HepG2 (cell line): ENCODE measurements around the gene ANAPC16. TPM values are rescaled to one million over a fixed set of nuclear protein-coding genes. Genes with fewer than 3 reads are reported as not detected.

ENCODE experiments used
- ELF3 ChIP-seq: IDR thresholded peaks from 2 replicates; pipeline ENCODE4 v1.6.1; 2016; ENCODE audit warnings: missing genetic modification reagents, missing compliant biosample characterization
- HOXA3 ChIP-seq: sonication (generic); formaldehyde crosslinking; IDR thresholded peaks from 2 replicates; pipeline ENCODE4 v1.5.0; 2020; ENCODE audit warnings: missing genetic modification reagents
- IRF2 ChIP-seq: IDR thresholded peaks from 2 replicates; pipeline ENCODE4 v1.6.1; 2018; ENCODE audit warnings: missing genetic modification reagents, missing compliant biosample characterization
- MATR3 ChIP-seq: sonication (generic); formaldehyde crosslinking; IDR thresholded peaks from 2 replicates; pipeline ENCODE4 v1.4.0; 2020; ENCODE audit warnings: missing genetic modification reagents
- MED8 ChIP-seq: sonication (generic); formaldehyde crosslinking; IDR thresholded peaks from 2 replicates; pipeline ENCODE4 v1.8.1; 2023; ENCODE audit warnings: mild to moderate bottlenecking, missing genetic modification reagents; ENCODE audit not compliant: insufficient replicate concordance
- REL ChIP-seq: sonication (generic); formaldehyde crosslinking; conservative IDR thresholded peaks from 2 replicates; pipeline ENCODE4 v1.8.0; 2022; ENCODE audit warnings: mild to moderate bottlenecking, missing genetic modification reagents, moderate library complexity
- ZNF558 ChIP-seq: sonication (generic); formaldehyde crosslinking; IDR thresholded peaks from 2 replicates; pipeline ENCODE4 v1.9.0; 2022; ENCODE audit warnings: mild to moderate bottlenecking, missing genetic modification reagents, borderline replicate concordance
- ZNF589 ChIP-seq: sonication (generic); formaldehyde crosslinking; conservative IDR thresholded peaks from 2 replicates; pipeline ENCODE4 v1.8.0; 2022; ENCODE audit warnings: mild to moderate bottlenecking, moderate library complexity, missing genetic modification reagents
- ZNF660 ChIP-seq: sonication (generic); formaldehyde crosslinking; IDR thresholded peaks from 2 replicates; pipeline ENCODE4 v1.5.1; 2020; ENCODE audit warnings: mild to moderate bottlenecking, low read depth, missing genetic modification reagents, borderline replicate concordance
- ZSCAN25 ChIP-seq: sonication (generic); formaldehyde crosslinking; IDR thresholded peaks from 2 replicates; pipeline ENCODE4 v1.8.0; 2022; ENCODE audit warnings: mild to moderate bottlenecking, missing genetic modification reagents
- polyA plus RNA-seq, 8 experiments: library from polyadenylated mRNA; depleted of rRNA in 3 of 8; stranded (reverse) in 7 of 8; unstranded in 1 of 8; fragments of >200 nt; fragmentation: Illumina TruSeq in 4 of 8; extraction: Trizol in 4 of 8; gene quantifications; 2 replicates each; pipeline versions ENCODE4 v1.2.1 to v1.2.3, GENCODE V29; 2011 to 2016; ENCODE audit warnings: low read depth in 4 of 8, missing spikeins in 1 of 8, mixed read lengths in 1 of 8; ENCODE audit not compliant: insufficient read depth in 1 of 8
- total RNA-seq, 5 experiments: library from RNA; depleted of rRNA; stranded (reverse); fragments of >200 nt; fragmentation: Illumina TruSeq; extraction: Trizol; gene quantifications; 2 replicates each; pipeline ENCODE4 v1.2.3, GENCODE V29; 2016; ENCODE audit warnings: low read depth in 1 of 5
- TF ChIP-seq, protein P1 (sequence below): sonication (generic); formaldehyde crosslinking; IDR thresholded peaks from 2 replicates; pipeline ENCODE4 v1.5.1; 2020; ENCODE audit warnings: missing genetic modification reagents, mild to moderate bottlenecking, borderline replicate concordance
- TF ChIP-seq, protein P2 (sequence below): sonication (generic); formaldehyde crosslinking; IDR thresholded peaks from 2 replicates; pipeline ENCODE4 v1.4.0; 2020; ENCODE audit warnings: missing genetic modification reagents, borderline replicate concordance
- TF ChIP-seq, protein P3 (sequence below): sonication (generic); formaldehyde crosslinking; IDR thresholded peaks from 2 replicates; pipeline ENCODE4 v1.4.0; 2020; ENCODE audit warnings: missing genetic modification reagents
- TF ChIP-seq, protein P4 (sequence below): fragments of 450-650 bp; IDR thresholded peaks from 2 replicates; pipeline ENCODE4 v1.6.1; 2017
- TF ChIP-seq, protein P5 (sequence below): sonication (generic); formaldehyde crosslinking; IDR thresholded peaks from 2 replicates; pipeline ENCODE4 v1.5.1; 2020; ENCODE audit warnings: missing genetic modification reagents, mild to moderate bottlenecking, borderline replicate concordance
- TF ChIP-seq, protein P6 (sequence below): sonication (generic); formaldehyde crosslinking; IDR thresholded peaks from 2 replicates; pipeline ENCODE4 v1.9.0; 2022; ENCODE audit warnings: missing genetic modification reagents, mild to moderate bottlenecking, borderline replicate concordance

The ANAPC16 gene
- total and polyA plus RNA-seq, 2 of the 13 experiments (the other 11 are each of a cell fraction or from before 2014, with no cell fraction given) = 74.8 to 89.4 TPM

DNA sequence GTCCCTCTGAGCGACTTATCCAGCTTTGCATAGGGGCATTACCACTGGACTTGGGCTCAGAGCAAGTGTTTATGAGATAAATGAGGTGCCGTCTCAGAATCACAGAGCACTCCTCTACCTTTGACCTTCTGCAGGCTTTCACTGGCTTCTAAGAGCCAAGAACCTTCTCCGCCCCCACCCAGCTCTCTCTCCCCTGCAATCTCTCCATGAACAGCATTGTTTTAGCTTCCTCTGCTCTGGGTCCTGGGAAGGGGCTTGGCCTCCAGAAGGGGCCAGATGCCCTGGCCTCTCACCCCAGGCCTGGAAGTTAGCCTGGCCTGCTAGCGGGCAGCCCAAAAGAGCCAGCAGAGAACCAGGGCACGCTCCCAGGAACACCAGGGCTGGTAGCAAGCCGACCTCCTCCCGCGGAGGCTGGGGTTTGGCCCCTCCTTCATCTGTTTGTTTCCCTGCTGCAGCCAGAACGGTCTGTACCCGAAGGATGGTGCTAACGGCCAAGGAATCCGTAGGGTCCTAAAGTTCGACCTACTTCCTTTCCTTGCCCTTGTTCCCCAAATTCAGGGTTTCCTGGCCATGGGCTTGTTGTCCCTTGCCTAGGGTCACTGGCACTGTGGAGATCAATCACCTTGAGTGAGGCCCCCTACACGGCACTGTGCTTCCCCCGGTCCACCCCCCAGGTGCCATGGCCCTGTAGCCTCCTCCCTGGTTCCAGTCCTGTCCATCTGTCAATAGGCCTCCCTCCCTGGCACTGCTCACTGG lies 39.2 kb downstream of the ANAPC16 start (continued):
- TF ChIP-seq, protein P1, sequence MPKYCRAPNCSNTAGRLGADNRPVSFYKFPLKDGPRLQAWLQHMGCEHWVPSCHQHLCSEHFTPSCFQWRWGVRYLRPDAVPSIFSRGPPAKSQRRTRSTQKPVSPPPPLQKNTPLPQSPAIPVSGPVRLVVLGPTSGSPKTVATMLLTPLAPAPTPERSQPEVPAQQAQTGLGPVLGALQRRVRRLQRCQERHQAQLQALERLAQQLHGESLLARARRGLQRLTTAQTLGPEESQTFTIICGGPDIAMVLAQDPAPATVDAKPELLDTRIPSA (CRISPR knock-in tag) = no peak
- TF ChIP-seq, protein P2, sequence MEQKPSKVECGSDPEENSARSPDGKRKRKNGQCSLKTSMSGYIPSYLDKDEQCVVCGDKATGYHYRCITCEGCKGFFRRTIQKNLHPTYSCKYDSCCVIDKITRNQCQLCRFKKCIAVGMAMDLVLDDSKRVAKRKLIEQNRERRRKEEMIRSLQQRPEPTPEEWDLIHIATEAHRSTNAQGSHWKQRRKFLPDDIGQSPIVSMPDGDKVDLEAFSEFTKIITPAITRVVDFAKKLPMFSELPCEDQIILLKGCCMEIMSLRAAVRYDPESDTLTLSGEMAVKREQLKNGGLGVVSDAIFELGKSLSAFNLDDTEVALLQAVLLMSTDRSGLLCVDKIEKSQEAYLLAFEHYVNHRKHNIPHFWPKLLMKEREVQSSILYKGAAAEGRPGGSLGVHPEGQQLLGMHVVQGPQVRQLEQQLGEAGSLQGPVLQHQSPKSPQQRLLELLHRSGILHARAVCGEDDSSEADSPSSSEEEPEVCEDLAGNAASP (CRISPR knock-in tag) = no peak
- TF ChIP-seq MED8 (CRISPR knock-in tag) (peak; percentile 11), ZNF558 (CRISPR knock-in tag) (no peak), ZNF660 (CRISPR knock-in tag) (no peak), ELF3 (CRISPR knock-in tag) (peak; percentile 17; the same call in 1 of the 2 replicates), ZNF589 (CRISPR knock-in tag) (no peak), ZSCAN25 (CRISPR knock-in tag) (peak; percentile 81), IRF2 (CRISPR knock-in tag) (0 out of 2 replicates have a peak, but pooled peaks have one; percentile 60), REL (no peak), HOXA3 (CRISPR knock-in tag) (peak; percentile 51), MATR3 (CRISPR knock-in tag) (no peak)
- TF ChIP-seq, protein P3, sequence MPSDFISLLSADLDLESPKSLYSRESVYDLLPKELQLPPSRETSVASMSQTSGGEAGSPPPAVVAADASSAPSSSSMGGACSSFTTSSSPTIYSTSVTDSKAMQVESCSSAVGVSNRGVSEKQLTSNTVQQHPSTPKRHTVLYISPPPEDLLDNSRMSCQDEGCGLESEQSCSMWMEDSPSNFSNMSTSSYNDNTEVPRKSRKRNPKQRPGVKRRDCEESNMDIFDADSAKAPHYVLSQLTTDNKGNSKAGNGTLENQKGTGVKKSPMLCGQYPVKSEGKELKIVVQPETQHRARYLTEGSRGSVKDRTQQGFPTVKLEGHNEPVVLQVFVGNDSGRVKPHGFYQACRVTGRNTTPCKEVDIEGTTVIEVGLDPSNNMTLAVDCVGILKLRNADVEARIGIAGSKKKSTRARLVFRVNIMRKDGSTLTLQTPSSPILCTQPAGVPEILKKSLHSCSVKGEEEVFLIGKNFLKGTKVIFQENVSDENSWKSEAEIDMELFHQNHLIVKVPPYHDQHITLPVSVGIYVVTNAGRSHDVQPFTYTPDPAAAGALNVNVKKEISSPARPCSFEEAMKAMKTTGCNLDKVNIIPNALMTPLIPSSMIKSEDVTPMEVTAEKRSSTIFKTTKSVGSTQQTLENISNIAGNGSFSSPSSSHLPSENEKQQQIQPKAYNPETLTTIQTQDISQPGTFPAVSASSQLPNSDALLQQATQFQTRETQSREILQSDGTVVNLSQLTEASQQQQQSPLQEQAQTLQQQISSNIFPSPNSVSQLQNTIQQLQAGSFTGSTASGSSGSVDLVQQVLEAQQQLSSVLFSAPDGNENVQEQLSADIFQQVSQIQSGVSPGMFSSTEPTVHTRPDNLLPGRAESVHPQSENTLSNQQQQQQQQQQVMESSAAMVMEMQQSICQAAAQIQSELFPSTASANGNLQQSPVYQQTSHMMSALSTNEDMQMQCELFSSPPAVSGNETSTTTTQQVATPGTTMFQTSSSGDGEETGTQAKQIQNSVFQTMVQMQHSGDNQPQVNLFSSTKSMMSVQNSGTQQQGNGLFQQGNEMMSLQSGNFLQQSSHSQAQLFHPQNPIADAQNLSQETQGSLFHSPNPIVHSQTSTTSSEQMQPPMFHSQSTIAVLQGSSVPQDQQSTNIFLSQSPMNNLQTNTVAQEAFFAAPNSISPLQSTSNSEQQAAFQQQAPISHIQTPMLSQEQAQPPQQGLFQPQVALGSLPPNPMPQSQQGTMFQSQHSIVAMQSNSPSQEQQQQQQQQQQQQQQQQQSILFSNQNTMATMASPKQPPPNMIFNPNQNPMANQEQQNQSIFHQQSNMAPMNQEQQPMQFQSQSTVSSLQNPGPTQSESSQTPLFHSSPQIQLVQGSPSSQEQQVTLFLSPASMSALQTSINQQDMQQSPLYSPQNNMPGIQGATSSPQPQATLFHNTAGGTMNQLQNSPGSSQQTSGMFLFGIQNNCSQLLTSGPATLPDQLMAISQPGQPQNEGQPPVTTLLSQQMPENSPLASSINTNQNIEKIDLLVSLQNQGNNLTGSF (CRISPR knock-in tag) = no peak
- TF ChIP-seq, protein P4, sequence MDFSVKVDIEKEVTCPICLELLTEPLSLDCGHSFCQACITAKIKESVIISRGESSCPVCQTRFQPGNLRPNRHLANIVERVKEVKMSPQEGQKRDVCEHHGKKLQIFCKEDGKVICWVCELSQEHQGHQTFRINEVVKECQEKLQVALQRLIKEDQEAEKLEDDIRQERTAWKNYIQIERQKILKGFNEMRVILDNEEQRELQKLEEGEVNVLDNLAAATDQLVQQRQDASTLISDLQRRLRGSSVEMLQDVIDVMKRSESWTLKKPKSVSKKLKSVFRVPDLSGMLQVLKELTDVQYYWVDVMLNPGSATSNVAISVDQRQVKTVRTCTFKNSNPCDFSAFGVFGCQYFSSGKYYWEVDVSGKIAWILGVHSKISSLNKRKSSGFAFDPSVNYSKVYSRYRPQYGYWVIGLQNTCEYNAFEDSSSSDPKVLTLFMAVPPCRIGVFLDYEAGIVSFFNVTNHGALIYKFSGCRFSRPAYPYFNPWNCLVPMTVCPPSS = no peak
- TF ChIP-seq, protein P5, sequence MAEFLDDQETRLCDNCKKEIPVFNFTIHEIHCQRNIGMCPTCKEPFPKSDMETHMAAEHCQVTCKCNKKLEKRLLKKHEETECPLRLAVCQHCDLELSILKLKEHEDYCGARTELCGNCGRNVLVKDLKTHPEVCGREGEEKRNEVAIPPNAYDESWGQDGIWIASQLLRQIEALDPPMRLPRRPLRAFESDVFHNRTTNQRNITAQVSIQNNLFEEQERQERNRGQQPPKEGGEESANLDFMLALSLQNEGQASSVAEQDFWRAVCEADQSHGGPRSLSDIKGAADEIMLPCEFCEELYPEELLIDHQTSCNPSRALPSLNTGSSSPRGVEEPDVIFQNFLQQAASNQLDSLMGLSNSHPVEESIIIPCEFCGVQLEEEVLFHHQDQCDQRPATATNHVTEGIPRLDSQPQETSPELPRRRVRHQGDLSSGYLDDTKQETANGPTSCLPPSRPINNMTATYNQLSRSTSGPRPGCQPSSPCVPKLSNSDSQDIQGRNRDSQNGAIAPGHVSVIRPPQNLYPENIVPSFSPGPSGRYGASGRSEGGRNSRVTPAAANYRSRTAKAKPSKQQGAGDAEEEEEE = no peak
- TF ChIP-seq, protein P6, sequence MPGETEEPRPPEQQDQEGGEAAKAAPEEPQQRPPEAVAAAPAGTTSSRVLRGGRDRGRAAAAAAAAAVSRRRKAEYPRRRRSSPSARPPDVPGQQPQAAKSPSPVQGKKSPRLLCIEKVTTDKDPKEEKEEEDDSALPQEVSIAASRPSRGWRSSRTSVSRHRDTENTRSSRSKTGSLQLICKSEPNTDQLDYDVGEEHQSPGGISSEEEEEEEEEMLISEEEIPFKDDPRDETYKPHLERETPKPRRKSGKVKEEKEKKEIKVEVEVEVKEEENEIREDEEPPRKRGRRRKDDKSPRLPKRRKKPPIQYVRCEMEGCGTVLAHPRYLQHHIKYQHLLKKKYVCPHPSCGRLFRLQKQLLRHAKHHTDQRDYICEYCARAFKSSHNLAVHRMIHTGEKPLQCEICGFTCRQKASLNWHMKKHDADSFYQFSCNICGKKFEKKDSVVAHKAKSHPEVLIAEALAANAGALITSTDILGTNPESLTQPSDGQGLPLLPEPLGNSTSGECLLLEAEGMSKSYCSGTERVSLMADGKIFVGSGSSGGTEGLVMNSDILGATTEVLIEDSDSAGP (CRISPR knock-in tag) = peak; percentile 57; the same call in 1 of the 2 replicates
